AG09319 (cell line): ENCODE data around the gene CNTNAP2.

Experiments
- DNase-seq: peaks from one replicate; pipeline ENCODE4 v3.0.0-alpha.2; 2010; ENCODE audit warnings: low read depth; ENCODE audit errors: extremely low read depth
- TF ChIP-seq, protein P1 (sequence below): IDR thresholded peaks from 2 replicates; pipeline ENCODE4 v1.5.1; 2011; ENCODE audit warnings: low read depth, mild to moderate bottlenecking, inconsistent platforms, low read length, moderate library complexity

CNTNAP2 gene

DNA sequence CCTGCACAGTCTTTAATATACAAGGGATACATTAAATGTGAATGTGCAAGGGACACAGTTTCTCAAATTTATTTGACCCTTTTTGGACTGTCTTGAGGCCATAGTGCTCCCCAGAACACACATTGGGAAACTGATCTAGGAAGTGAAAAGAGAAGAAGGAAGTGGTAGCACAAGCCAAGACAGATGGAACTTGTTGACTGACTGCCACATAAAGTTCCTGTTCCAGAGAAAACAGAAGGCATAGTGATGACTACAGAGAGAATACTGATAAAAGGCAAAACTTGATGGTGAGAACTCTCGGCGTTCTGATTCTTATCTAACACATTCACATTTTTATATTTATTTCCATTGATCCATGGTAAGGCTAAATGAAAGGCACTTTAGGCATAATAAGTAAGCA is 1216.4 kb downstream of the CNTNAP2 start:
- no peak for DNase-seq
- TF ChIP-seq, protein P1, sequence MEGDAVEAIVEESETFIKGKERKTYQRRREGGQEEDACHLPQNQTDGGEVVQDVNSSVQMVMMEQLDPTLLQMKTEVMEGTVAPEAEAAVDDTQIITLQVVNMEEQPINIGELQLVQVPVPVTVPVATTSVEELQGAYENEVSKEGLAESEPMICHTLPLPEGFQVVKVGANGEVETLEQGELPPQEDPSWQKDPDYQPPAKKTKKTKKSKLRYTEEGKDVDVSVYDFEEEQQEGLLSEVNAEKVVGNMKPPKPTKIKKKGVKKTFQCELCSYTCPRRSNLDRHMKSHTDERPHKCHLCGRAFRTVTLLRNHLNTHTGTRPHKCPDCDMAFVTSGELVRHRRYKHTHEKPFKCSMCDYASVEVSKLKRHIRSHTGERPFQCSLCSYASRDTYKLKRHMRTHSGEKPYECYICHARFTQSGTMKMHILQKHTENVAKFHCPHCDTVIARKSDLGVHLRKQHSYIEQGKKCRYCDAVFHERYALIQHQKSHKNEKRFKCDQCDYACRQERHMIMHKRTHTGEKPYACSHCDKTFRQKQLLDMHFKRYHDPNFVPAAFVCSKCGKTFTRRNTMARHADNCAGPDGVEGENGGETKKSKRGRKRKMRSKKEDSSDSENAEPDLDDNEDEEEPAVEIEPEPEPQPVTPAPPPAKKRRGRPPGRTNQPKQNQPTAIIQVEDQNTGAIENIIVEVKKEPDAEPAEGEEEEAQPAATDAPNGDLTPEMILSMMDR, result no peak

DNA sequence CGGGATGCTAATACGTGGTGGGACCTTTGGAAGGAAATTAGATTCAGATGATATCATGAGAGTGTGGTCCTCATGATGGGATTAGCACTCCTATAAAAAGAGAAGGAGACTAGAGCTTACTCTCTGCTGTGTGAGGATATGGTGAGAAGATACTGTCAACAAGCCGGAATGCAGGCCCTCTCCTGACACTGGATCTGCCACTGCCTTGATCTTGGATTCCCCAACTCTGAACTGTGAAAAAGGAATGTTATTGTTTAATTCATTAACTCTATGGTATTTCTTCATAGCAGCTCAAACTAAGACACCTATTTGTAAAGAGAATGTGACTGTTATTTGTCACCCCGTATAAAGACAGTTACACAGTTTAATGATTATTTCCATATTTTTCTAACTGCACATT is 1246.5 kb downstream of the CNTNAP2 start:
- DNase-seq, result no peak
- TF ChIP-seq, protein P1, result no peak

GRCh38 chr7:147376192-147376591 is 1259.6 kb downstream of the CNTNAP2 start:
- TF ChIP-seq, protein P1, result no peak
- no peak for DNase-seq

DNA sequence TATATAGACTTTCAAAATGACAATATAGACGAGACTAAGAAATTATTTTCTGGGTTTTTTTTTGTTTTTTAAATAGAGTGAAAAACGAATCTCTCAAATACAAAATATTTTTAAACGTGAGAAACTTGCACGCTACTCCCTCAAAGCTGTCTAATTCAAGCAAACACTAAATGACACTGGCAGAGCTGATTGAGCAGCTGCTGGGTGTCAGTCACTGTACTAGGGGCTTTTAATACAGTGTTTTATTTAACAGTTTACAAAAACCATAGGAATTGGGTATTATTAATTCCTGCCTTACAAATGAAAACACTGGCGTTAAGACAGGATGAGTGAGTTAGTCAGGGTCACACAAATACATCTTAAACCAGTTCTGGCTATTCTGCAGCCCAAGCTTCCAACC is 1264.3 kb downstream of the CNTNAP2 start:
- no peak for DNase-seq
- TF ChIP-seq, protein P1, result no peak

DNA sequence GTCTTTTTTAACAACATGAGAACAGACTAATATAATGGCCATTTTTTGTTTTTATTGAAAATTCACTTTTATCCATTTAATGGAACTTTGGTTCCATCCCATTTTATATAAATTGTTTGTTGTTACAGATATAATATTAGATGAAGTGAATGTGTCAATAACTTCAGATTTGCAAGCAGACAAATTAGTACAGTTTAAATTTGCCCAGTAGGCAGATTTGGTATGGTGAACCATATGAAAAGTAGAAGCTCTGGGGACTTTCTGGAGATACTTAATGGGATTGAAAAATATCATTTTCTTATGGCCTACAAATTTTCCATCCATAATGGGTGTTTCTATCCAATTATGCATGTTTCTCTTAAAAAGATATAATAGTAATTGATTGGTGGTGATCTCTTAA is 1277.7 kb downstream of the CNTNAP2 start:
- DNase-seq, result no peak
- TF ChIP-seq, protein P1, result no peak

- DNase-seq, result no peak
- TF ChIP-seq, protein P1, result no peak
These were observed 1283.7 kb downstream of the CNTNAP2 start for GRCh38 chr7:147400221-147400689.

DNA sequence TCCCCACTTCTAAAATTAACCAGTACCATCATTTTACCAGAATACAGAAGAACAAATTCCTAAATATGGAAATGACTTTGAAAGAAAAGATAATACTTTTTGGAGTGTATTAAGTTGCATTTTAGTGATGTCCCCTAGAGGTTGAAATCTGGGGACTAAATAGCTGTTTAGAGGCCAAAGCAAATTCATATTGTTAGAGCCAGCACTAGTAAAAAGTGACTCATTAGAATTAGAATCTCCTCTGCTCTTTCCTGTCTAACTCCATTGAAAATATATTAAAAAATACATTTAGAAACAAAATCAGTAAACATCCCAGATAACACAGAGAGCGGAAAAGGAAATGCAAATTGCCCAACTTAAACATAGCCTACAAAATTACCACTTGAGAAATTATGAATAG is 1284.3 kb downstream of the CNTNAP2 start:
- TF ChIP-seq, protein P1, result no peak
- DNase-seq, result no peak
